Mesodermal cell (in vitro differentiated cells): ENCODE data around the gene TKT.

Experiments
- H3K27ac ChIP-seq: 2 replicates; pipeline ENCODE4 v1.7.0; 2013; ENCODE audit warnings: mild to moderate bottlenecking, low read depth, low read length, moderate library complexity; ENCODE audit not compliant: severe bottlenecking
- H3K36me3 ChIP-seq: 2 replicates; pipeline ENCODE4 v1.7.1; 2013; ENCODE audit warnings: mild to moderate bottlenecking, low read length, moderate library complexity; ENCODE audit not compliant: control insufficient read depth, insufficient read depth
- H3K4me1 ChIP-seq: one replicate; pipeline ENCODE4 v1.7.1; 2013; ENCODE audit warnings: mild to moderate bottlenecking, low read length; ENCODE audit not compliant: insufficient read depth, control insufficient read depth, poor library complexity, severe bottlenecking
- H3K4me3 ChIP-seq: 2 replicates; pipeline ENCODE4 v1.7.0; 2013; ENCODE audit warnings: low read length, control low read depth, mild to moderate bottlenecking; ENCODE audit not compliant: insufficient read depth, poor library complexity, severe bottlenecking; ENCODE audit errors: extremely low read depth
- H3K9me3 ChIP-seq: 2 replicates; pipeline ENCODE4 v1.7.1; 2013; ENCODE audit warnings: mild to moderate bottlenecking, low read length, moderate library complexity; ENCODE audit not compliant: control insufficient read depth
- WGBS, 2 experiments: methylation state at CpG; one replicate each; pipeline ENCODE4 v1.1.5; 2013; ENCODE audit warnings: missing lambda C conversion rate in 2 of 2; ENCODE audit not compliant: insufficient coverage in 2 of 2; 5-methylcytosine and 5-hydroxymethylcytosine counted together

Gene TKT

DNA sequence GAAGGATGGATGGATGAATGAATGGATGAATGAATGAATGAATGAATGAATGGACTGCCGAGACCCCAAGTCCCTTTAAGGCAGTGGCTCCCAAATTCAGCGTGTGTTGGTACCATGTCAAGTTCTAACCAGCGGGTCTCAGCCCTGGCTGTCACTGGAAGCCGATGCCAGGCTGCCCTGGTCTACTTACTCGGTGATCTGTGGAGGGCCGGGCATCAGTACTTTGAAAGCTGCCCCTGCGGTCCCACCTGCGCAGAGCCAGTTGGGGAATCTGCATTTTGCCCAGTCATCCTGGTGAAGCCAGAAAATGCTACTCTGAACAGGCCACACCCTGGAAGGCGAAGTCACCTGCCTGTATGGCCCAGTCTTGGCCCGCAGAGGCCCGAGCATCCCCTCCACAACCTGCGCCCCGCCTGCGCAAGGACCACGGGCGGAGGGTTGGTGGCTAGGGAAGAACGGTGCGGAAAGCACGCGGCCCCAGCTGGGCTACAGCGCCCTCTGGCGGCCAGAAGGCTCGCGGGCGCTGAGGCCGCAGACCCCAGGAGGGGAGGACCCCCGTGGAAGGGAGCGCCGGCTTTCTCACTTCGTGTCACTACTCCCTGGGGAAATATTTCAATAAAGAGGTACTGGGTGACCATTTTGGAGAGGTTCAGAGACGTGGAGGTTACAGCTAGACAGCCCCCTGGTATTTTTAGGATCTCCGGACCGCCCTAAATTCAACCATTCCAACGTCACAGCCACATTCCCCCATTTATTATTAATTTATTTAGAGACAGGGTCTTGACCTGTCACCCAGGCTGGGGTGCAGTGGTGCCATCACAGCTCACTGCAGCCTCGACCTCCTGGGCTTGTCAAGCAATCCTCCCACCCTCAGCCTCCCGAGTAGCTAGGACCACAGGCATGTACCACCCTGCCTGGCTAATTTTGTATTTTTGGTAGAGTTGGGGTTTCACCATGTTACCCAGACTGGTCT is 59.9 kb downstream of the TKT start:
- 23 to 42% methylated on average over 21 to 25 of the region's 36 CpGs for WGBS, 2 experiments
- peaks cover 4% of the 10 kb centered on the region for H3K36me3 ChIP-seq
- H3K9me3 ChIP-seq = no peaks in the 10 kb centered on the region
- H3K4me3 ChIP-seq = no peak overlapping the region
- peaks cover 18% of the 10 kb centered on the region for H3K4me1 ChIP-seq
- no peak overlapping the region for H3K27ac ChIP-seq

DNA sequence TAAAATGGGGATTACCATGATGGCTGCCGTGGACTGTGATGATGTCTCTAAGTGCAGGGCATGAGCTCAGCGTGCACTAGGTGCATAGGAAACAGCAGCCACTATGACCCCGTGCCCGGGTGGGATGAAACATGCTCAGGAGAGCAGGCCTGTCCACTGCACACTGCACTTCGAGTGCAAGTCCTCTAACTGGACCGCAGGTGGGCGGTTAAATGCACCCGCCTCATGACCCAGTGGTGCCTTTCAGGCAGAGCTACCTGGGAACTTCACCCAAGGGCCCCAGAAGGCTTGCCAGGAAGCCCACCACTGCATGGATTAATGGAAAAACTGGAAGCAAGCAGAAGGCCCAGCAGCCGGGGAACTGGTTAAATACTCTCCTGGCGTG is 60.8 kb downstream of the TKT start:
- H3K9me3 ChIP-seq = no peaks in the 10 kb centered on the region
- no peak overlapping the region for H3K27ac ChIP-seq
- peaks cover 18% of the 10 kb centered on the region for H3K4me1 ChIP-seq
- H3K36me3 ChIP-seq = peaks cover 12% of the 10 kb centered on the region
- WGBS, 2 experiments = 94 to 96% methylated on average over 10 of the region's 10 CpGs
- no peak overlapping the region for H3K4me3 ChIP-seq

DNA sequence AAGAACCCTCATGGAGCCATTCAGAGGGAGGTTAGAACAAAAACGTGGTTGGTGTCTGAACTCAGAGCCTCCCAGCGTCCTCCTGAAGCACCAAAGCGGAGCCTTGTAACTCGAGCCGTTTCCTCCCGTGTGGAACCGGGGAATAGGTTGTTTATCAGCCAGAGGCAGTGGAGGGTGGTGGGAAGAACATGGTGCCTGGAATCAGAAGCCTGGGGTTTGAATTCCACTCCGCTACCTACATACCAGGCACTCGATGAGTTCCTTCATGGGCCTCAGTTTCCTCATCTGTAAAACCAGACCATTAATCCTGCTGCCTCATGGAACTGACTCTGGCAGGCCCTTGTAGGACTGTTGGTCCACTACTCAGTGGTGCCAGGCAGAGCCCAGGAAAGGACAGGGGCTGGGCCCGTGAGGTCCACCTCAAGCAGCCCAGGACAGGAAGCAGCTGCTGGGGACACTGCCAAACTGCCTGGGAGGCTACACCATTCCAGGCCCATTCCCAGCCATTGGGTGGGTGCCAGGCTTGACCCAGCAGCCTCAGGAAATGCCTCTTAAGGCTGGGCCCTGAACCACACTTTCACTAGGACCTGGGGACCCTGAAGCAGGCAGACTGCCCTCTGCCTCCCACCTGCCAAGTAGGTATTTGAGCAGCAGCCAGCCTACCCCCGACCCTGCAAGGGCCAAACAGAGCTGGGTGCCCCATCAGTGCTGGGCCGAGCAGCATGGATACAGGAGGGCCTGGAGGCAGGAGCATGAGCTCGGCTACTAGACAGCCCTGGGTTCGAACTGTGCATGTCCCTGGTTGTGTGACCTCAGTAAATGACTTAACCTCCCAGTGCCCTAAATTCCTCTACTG is 61.4 kb downstream of the TKT start:
- H3K9me3 ChIP-seq = no peaks in the 10 kb centered on the region
- peak overlapping the region; percentile 70 for H3K27ac ChIP-seq
- no peak overlapping the region for H3K4me3 ChIP-seq
- peaks cover 18% of the 10 kb centered on the region for H3K4me1 ChIP-seq
- peaks cover 18% of the 10 kb centered on the region for H3K36me3 ChIP-seq
- 62 to 78% methylated on average over 9 to 12 of the region's 14 CpGs for WGBS, 2 experiments

DNA sequence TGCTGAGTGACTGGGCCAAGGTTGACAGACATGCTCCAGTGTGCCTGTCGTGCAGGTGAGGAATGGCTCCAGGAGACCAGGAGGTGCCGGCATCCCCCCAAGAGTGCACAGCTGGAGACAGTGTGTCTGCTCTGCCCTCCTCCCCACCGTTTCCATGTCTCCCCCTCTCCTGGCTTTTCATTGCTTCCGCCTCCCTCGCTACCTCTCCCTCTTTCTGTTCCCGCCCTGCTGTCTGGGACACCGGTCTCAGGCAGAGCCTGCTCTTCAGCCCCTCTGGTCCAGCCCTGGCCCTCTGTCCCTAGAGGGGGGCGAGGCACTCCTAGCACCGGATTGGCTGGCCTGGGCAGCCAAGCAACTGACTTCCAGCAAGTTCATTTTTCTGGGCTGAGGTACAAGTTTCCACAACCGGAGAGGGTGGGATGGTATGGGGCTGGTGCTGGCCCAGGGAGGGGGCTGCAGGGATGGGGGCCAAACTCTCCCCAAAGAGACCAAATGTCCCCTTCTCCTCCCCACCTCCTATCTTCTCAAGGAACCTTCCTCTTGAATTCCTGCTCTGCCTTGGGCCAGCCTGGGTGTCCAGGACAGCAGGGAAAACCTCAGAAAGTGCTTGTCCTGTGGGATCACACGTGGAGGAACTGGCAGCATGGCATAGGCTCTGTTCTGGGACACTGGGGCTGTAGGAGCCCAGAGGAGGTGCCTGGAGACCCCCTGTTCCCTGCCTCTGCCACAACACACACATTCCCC is 62.2 kb downstream of the TKT start:
- WGBS, 2 experiments = 81 to 82% methylated on average over 7 to 8 of the region's 11 CpGs
- Histone ChIP-seq H3K4me3 (no peak overlapping the region), H3K4me1 (peaks cover 18% of the 10 kb centered on the region), H3K27ac (peak overlapping the region; percentile 70), H3K9me3 (no peaks in the 10 kb centered on the region), H3K36me3 (peaks cover 25% of the 10 kb centered on the region)

DNA sequence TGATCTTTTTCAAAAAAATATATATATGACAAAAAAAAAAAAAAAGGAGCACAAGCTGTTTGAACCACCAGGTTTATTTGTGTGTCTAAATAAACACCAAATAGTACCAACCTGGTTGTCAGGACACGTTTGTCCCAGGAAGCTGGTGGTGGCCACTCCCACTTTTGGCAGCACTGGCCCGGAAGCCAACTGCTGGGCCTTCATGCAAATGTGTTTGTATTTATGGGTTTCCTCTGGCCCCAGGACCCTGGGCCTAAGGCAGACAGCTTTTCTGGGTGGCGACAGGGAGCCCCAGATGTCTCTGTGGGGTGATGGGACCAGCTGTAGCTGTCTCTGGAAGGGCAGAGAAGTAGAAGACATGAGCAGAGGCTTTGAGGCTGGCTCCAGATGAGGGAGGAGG is 63.2 kb downstream of the TKT start:
- 100% methylated on average over 1 of the region's 3 CpGs for WGBS, 2 experiments
- Histone ChIP-seq H3K36me3 (peaks cover 32% of the 10 kb centered on the region), H3K4me1 (peaks cover 18% of the 10 kb centered on the region), H3K27ac (no peak overlapping the region), H3K9me3 (no peaks in the 10 kb centered on the region), H3K4me3 (no peak overlapping the region)

DNA sequence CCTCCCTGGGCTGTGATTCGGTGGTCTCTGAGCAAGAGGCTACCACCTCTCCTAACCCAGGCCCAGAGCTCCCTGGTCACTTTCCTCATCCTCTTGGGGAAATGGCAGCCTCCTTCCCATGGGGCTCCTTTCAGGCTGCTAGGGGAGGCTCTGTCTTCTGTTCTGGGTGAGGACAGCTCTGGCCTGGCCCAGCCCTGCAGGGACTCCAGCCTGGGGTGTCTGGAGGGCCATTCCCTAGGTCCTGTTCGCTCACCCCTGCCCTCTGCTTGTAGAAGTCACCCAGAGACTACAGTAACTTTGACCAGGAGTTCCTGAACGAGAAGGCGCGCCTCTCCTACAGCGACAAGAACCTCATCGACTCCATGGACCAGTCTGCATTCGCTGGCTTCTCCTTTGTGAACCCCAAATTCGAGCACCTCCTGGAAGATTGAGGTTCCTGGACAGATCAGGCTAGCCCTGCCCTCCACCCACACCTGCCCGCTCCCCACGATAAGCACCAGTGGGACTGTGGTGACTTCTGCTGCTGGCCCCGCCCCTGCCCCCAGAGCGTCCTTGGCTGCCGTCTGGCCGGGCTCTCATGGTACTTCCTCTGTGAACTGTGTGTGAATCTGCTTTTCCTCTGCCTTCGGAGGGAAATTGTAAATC is 63.9 kb downstream of the TKT start:
- Histone ChIP-seq H3K9me3 (no peaks in the 10 kb centered on the region), H3K36me3 (peaks cover 34% of the 10 kb centered on the region), H3K4me3 (no peak overlapping the region), H3K4me1 (peaks cover 18% of the 10 kb centered on the region), H3K27ac (no peak overlapping the region)
- 91 to 94% methylated on average over 14 to 15 of the region's 16 CpGs for WGBS, 2 experiments

DNA sequence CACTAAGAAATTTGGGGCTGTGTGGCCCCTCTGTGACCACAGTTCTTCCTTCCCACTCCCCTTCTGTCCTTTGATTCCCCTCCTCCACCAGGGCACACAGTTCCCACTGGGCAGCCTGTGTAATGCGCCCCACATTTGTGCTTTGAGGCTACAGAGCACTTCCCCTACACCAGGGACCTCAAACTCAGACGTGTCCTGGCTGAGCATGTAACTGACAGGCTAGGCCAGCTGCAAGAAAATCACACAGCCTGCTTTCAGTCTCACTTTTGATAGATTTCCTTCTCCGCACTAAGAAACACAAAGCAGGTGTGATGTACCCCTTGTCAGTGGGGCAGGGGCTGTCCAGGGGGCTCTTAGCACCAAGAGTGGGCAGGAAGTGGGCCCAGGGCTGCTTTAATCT is 65.2 kb downstream of the TKT start:
- Histone ChIP-seq H3K27ac (no peak overlapping the region), H3K36me3 (peaks cover 37% of the 10 kb centered on the region)
- 73 to 100% methylated on average over 2 of the region's 3 CpGs for WGBS, 2 experiments

DNA sequence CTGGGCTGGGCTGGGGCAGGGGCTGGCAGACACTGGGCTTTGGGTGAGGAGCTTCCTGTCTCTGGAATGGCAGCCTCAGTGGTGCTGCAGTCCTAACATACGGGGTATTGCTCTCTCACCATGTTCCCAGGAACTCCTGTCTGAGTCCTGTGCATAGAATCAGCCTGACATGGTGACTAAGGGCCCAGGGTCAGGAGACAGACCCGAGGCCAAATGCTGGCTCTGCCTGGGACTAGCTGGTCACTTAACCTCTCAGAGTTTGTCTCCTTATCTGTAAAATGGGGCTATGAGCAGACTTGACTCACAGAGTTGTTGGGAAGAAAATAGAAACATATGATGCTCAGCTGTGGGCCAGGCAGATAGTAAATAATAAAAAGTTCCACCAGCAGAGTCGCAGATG is 66.5 kb downstream of the TKT start:
- Histone ChIP-seq H3K27ac (no peak overlapping the region), H3K4me3 (no peak overlapping the region), H3K4me1 (peaks cover 13% of the 10 kb centered on the region), H3K9me3 (no peaks in the 10 kb centered on the region), H3K36me3 (peaks cover 49% of the 10 kb centered on the region)
- WGBS, 2 experiments = 97 to 98% methylated on average over 3 of the region's 3 CpGs

More for the DNA sequence above, 65.2 kb downstream of the TKT start:
- Histone ChIP-seq H3K9me3 (no peaks in the 10 kb centered on the region), H3K4me3 (no peak overlapping the region), H3K4me1 (peaks cover 14% of the 10 kb centered on the region)

DNA sequence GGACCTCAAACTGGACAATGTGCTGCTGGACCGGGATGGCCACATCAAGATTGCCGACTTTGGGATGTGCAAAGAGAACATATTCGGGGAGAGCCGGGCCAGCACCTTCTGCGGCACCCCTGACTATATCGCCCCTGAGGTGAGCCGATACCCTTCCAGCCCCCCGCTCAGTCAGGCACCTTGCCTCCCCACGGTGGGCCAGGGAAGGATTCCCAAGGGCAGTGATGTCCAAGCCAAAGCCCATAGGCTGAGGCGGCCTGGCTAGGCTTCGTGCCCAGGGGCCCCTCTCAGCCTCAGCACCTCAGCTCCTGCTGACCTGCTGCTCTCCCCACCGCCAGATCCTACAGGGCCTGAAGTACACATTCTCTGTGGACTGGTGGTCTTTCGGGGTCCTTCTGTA is 67.1 kb downstream of the TKT start:
- no peak overlapping the region for H3K4me3 ChIP-seq
- no peaks in the 10 kb centered on the region for H3K9me3 ChIP-seq
- H3K4me1 ChIP-seq = peaks cover 7% of the 10 kb centered on the region
- H3K27ac ChIP-seq = no peak overlapping the region
- 93 to 99% methylated on average over 12 to 13 of the region's 13 CpGs for WGBS, 2 experiments
- peaks cover 49% of the 10 kb centered on the region for H3K36me3 ChIP-seq

DNA sequence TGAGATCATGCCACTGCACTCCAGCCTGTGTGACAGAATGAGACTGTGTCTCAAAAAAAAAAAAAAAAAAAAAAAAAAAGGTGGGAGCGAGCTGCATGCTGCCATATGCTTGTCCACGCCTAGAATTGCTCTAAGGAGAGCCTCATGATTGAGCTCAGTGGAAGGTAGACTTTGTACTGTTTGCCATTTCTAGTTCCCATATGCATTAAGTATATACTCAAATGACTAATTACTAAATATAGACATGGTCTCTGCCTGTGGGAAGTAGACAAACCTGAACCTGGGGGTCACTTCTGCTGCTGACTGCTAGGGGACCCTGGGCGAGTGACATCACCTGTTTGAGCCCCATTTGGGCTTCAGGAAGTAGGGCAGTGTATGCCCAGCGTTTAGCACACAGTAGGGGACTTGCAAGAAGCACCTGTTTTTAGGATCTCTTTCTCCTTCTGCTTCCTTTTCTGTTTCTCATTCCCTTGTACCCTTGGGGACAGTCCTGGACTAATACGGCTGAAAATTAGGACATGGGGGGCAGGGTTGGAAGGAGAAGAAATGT is 67.6 kb downstream of the TKT start:
- no peak overlapping the region for H3K4me3 ChIP-seq
- peaks cover 2% of the 10 kb centered on the region for H3K4me1 ChIP-seq
- 89 to 100% methylated on average over 3 of the region's 5 CpGs for WGBS, 2 experiments
- peaks cover 49% of the 10 kb centered on the region for H3K36me3 ChIP-seq
- H3K27ac ChIP-seq = no peak overlapping the region
- no peaks in the 10 kb centered on the region for H3K9me3 ChIP-seq
